Kidney (tissue), 14 donors: ENCODE measurements around the gene EFCAB11. TPM values are rescaled to one million over a fixed set of nuclear protein-coding genes. Genes with fewer than 3 reads are reported as not detected.

ENCODE experiments used
- DNase-seq, 5 donors: peaks; one replicate each; pipeline ENCODE4 v3.0.0-alpha.2; 2013 to 2020
- FAIRE-seq: peaks from 2 replicates; lab custom pipeline; 2012; peaks lifted over from hg19 to GRCh38; lab: Jason Lieb, UNC
- H3K27ac ChIP-seq, 2 donors: one replicate each; pipeline ENCODE4 v1.7.0; 2013; ENCODE audit warnings: low read depth in 2 of 2, low read length in 2 of 2, inconsistent platforms in 1 of 2
- H3K27me3 ChIP-seq: one replicate; pipeline ENCODE4 v1.7.1; 2013; ENCODE audit warnings: low read length, inconsistent platforms; ENCODE audit not compliant: control insufficient read depth, insufficient read depth
- H3K36me3 ChIP-seq, 3 donors: one replicate each; pipeline versions ENCODE4 v1.7.0 to v1.7.1; 2013; ENCODE audit warnings: low read length in 3 of 3, control low read depth in 1 of 3, inconsistent platforms in 1 of 3; ENCODE audit not compliant: insufficient read depth in 3 of 3, control insufficient read depth in 2 of 3
- H3K4me1 ChIP-seq, 3 donors: one replicate each; pipeline versions ENCODE4 v1.7.0 to v1.7.1; 2013; ENCODE audit warnings: low read length in 3 of 3, inconsistent platforms in 1 of 3, low read depth in 1 of 3; ENCODE audit not compliant: control insufficient read depth in 2 of 3, insufficient read depth in 2 of 3
- H3K4me3 ChIP-seq, 3 donors: one replicate each; pipeline versions ENCODE4 v1.7.0 to v1.8.1; 2013; ENCODE audit warnings: low read length in 3 of 3, control low read depth in 1 of 3, inconsistent platforms in 1 of 3
- H3K9ac ChIP-seq, 3 donors: one replicate each; pipeline versions ENCODE4 v1.7.0 to v1.7.1; 2013; ENCODE audit warnings: low read length in 3 of 3, control low read depth in 1 of 3, inconsistent platforms in 1 of 3
- H3K9me3 ChIP-seq, 3 donors: one replicate each; pipeline versions ENCODE4 v1.7.0 to v1.7.1; 2013; ENCODE audit warnings: low read length in 3 of 3, control low read depth in 1 of 3, inconsistent platforms in 1 of 3; ENCODE audit not compliant: control insufficient read depth in 2 of 3, insufficient read depth in 1 of 3
- intact Hi-C: fragments of 100-400 bp; cut with DNase I; formaldehyde crosslinking; loops from one replicate; pipeline ENCODE4 v1.11.1; 2022
- polyA plus RNA-seq: library from polyadenylated mRNA; stranded (reverse); fragments of 350-450 nt; fragmentation: Illumina TruSeq; extraction: RNeasy Lipid Tissue Mini Kit (QIAGEN cat#74804); gene quantifications from one replicate; pipeline ENCODE4 v1.2.3, GENCODE V29; 2014; ENCODE audit warnings: low read depth, low replicate concordance; ENCODE audit not compliant: insufficient read depth
- total RNA-seq: library from RNA; stranded (reverse); fragmentation: NEBNext Ultra II Directional; extraction: Animal tissue kit (Norgen Biotek cat#: 25700); gene quantifications from one replicate; pipeline ENCODE4 v1.2.1, GENCODE V29; 2021
- TF ChIP-seq, protein P1 (sequence below): IDR thresholded peaks from 3 replicates; pipeline ENCODE4 v1.5.1; 2012; ENCODE audit warnings: mild to moderate bottlenecking, moderate library complexity, borderline replicate concordance; ENCODE audit not compliant: insufficient read depth; ENCODE audit errors: extremely low read depth
- donor health status: control.
- donor health status: control.
- donor health status: control.
- donor health status: control.
- donor health status: control.
- donor health status: DM: yes; HTN: yes; CAD: no.
- donor health status: Normal renal cell carcinoma (clear cell type).

EFCAB11 gene
- total and polyA plus RNA-seq, 2 donors from 2014 or later: 8.4 to 8.9 TPM

DNA sequence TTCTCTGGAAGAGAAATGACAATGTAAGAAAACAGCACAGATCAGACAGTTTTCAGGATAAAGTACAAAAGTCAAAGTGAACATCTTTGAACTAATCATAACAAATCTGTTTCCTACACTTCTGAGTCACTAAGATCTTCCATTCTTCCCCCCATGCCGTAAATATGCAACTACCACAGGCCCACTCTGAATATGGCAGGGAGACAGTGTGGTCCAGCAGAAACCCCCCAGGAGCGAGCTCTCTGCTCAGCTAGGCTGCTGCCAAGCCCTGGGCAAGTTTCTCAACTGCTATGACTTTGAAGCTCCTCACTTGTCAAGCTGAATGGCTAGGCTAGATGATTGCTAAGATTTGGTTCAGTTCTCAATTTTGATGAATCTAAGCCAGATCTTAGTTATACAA, 148.1 kb downstream of the EFCAB11 start:
- no peak overlapping the region for H3K4me3 ChIP-seq
- DNase-seq (no peak), FAIRE-seq (no peak)
- H3K36me3 ChIP-seq: no peaks in the 10 kb centered on the region
- H3K9me3 ChIP-seq: no peaks in the 10 kb centered on the region
- H3K27me3 ChIP-seq: no peaks in the 10 kb centered on the region
- no peak overlapping the region for H3K27ac ChIP-seq
- TF ChIP-seq, protein P1, sequence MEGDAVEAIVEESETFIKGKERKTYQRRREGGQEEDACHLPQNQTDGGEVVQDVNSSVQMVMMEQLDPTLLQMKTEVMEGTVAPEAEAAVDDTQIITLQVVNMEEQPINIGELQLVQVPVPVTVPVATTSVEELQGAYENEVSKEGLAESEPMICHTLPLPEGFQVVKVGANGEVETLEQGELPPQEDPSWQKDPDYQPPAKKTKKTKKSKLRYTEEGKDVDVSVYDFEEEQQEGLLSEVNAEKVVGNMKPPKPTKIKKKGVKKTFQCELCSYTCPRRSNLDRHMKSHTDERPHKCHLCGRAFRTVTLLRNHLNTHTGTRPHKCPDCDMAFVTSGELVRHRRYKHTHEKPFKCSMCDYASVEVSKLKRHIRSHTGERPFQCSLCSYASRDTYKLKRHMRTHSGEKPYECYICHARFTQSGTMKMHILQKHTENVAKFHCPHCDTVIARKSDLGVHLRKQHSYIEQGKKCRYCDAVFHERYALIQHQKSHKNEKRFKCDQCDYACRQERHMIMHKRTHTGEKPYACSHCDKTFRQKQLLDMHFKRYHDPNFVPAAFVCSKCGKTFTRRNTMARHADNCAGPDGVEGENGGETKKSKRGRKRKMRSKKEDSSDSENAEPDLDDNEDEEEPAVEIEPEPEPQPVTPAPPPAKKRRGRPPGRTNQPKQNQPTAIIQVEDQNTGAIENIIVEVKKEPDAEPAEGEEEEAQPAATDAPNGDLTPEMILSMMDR: no peak
- H3K4me1 ChIP-seq: no peaks in the 10 kb centered on the region
- no peak overlapping the region for H3K9ac ChIP-seq
- intact Hi-C loops: no loop called here

DNA sequence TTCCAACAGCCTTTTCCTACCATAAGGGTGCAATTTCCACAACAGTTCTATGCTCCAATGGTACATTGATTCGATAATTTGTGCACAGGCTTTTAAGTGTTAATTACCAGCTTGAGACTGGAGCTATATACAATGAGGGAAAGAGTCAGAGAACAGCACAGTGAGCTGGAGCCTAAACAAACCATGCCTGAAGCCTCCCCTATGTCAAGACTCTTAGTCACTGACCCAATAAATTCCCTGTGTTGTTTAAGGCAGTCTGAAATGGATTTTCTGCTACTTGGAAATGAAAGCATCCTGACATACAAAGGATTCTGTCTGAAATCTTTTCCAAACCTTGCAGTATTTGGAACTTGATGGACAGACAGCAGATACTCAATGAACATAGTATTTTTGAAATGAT, 149.0 kb downstream of the EFCAB11 start:
- DNase-seq (no peak), FAIRE-seq (no peak)
- intact Hi-C loops: no loop called here
- Histone ChIP-seq H3K9me3 (no peaks in the 10 kb centered on the region), H3K27ac (no peak overlapping the region), H3K27me3 (no peaks in the 10 kb centered on the region), H3K4me3 (no peak overlapping the region), H3K4me1 (no peaks in the 10 kb centered on the region), H3K36me3 (no peaks in the 10 kb centered on the region), H3K9ac (no peak overlapping the region)
- TF ChIP-seq, protein P1: no peak

DNA sequence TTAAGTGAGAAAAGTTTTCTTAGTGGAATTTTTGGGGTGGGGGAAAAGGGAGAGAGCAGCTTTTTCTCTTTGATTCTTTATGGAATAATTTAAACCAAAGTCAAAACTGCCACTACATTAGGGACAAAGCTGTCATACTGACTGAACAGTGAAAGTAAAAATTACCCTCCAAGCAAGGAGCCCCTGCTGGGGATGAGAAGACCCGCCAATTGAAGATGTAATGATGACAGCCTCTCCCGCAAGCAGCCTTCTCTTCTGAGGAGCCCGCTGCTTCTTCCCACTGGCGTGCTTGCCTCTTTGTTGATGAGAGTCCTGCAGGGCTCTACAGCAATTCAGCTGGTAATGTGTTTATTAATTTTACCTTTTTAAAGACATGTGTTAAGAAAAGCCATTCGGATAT, 151.0 kb downstream of the EFCAB11 start:
- intact Hi-C loops: no loop called here
- Histone ChIP-seq H3K36me3 (no peaks in the 10 kb centered on the region), H3K27ac (no peak overlapping the region), H3K4me1 (no peaks in the 10 kb centered on the region), H3K9ac (no peak overlapping the region), H3K9me3 (no peaks in the 10 kb centered on the region), H3K4me3 (no peak overlapping the region), H3K27me3 (no peaks in the 10 kb centered on the region)
- no peak for FAIRE-seq
- TF ChIP-seq, protein P1: no peak
- no peak for DNase-seq

DNA sequence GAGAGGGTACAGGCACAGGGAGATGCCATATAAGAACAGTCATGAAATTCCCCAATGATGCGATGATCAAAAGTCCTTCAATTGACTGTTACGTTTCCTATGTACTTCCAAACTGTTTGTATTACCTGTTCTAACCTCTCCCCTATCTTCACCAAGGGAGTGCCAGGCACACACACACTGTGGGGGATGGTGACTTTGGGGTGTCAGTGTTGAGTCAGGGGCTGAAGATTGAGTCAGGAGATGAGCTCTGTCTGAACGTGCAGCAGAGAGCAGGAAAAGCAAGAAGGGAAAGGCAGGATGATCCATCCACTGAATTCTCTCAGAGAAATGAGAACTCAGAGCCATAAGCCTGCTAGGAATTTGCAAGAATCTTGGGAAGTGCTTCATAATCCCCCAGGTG, 153.4 kb downstream of the EFCAB11 start:
- H3K36me3 ChIP-seq: no peaks in the 10 kb centered on the region
- no peak for DNase-seq
- no peaks in the 10 kb centered on the region for H3K9me3 ChIP-seq
- intact Hi-C loops: no loop called here
- H3K27me3 ChIP-seq: no peaks in the 10 kb centered on the region
- H3K4me1 ChIP-seq: no peaks in the 10 kb centered on the region
- H3K27ac ChIP-seq: no peak overlapping the region
- no peak for FAIRE-seq
- TF ChIP-seq, protein P1: no peak
- H3K9ac ChIP-seq: no peak overlapping the region
- no peak overlapping the region for H3K4me3 ChIP-seq
